VCaP (cell line): ENCODE measurements around the gene ARAF.

Source experiments
- H3K27ac ChIP-seq: fragments of 450-650 bp; 2 replicates; pipeline ENCODE4 v1.5.1; 2017
- CTCF ChIP-seq: fragments of 450-650 bp; conservative IDR thresholded peaks from 2 replicates; pipeline ENCODE4 v1.5.1; 2017; ENCODE audit warnings: mild to moderate bottlenecking, moderate library complexity

Gene ARAF

GRCh38 chrX:47523713-47524166, 37.3 kb upstream of the ARAF start:
- TF ChIP-seq CTCF, result peak; percentile 36
- peak overlapping the region; percentile 60; the same call in 1 of the 2 replicates for H3K27ac ChIP-seq

GRCh38 chrX:47529548-47529947, 31.5 kb upstream of the ARAF start:
- no peak for TF ChIP-seq CTCF
- no peak overlapping the region for H3K27ac ChIP-seq

- no peak for TF ChIP-seq CTCF
Observed at GRCh38 chrX:47530049-47530448, 31.0 kb upstream of the ARAF start.

GRCh38 chrX:47539860-47540259, 21.1 kb upstream of the ARAF start:
- peak overlapping the region; percentile 77 for H3K27ac ChIP-seq
- TF ChIP-seq CTCF, result no peak

More at GRCh38 chrX:47530049-47530448, 31.0 kb upstream of the ARAF start:
- no peak overlapping the region for H3K27ac ChIP-seq

- H3K27ac ChIP-seq, result peak overlapping the region; percentile 77
- peak; percentile 81 for TF ChIP-seq CTCF
Observed at GRCh38 chrX:47540754-47541538, 20.1 kb upstream of the ARAF start.

GRCh38 chrX:47543496-47543895, 17.5 kb upstream of the ARAF start:
- TF ChIP-seq CTCF, result no peak
- H3K27ac ChIP-seq, result no peak overlapping the region

- no peak for TF ChIP-seq CTCF
- no peak overlapping the region for H3K27ac ChIP-seq
Observed at GRCh38 chrX:47556045-47556623, 4.9 kb upstream of the ARAF start.
